ENCODE data around the gene MAP3K5.

DNA sequence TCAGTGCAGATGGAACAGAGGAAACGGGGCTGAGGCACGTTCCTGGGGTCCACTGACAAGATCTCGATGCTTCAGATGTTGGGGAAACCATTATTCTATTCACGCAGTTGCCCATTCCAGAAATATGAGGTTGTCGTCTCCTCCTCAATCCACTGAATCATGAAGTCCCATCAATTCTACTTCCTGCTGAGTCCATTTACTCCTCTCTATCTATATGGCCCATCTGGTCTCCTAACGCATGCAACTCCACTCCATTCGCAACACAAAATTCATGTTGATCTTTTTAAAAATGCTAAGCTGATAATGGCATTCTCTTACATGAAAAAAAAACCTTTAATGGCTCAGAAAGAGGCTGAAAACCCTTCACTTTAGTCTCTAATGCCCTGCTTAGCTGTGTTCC is 37.5 kb downstream of the MAP3K5 start:
- no peak for TF ChIP-seq SP1 (IDR thresholded peaks at IDR 0.05; ENCODE audit: low read depth, low read length)
- no peak for TF ChIP-seq TBP (IDR thresholded peaks at IDR 0.05; ENCODE audit: low read depth, low read length)
- TF ChIP-seq, protein P1, sequence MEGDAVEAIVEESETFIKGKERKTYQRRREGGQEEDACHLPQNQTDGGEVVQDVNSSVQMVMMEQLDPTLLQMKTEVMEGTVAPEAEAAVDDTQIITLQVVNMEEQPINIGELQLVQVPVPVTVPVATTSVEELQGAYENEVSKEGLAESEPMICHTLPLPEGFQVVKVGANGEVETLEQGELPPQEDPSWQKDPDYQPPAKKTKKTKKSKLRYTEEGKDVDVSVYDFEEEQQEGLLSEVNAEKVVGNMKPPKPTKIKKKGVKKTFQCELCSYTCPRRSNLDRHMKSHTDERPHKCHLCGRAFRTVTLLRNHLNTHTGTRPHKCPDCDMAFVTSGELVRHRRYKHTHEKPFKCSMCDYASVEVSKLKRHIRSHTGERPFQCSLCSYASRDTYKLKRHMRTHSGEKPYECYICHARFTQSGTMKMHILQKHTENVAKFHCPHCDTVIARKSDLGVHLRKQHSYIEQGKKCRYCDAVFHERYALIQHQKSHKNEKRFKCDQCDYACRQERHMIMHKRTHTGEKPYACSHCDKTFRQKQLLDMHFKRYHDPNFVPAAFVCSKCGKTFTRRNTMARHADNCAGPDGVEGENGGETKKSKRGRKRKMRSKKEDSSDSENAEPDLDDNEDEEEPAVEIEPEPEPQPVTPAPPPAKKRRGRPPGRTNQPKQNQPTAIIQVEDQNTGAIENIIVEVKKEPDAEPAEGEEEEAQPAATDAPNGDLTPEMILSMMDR (IDR thresholded peaks at IDR 0.05; ENCODE audit: control extremely low read depth in 1 of 3, insufficient read depth in 1 of 3, low read depth in 1 of 3, low read length in 3 of 3), result no peak
- no peak for TF ChIP-seq SUZ12 (IDR thresholded peaks at IDR 0.05; ENCODE audit: low read length)
- TF ChIP-seq, protein P2, sequence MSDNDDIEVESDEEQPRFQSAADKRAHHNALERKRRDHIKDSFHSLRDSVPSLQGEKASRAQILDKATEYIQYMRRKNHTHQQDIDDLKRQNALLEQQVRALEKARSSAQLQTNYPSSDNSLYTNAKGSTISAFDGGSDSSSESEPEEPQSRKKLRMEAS (IDR thresholded peaks at IDR 0.05), result no peak
- TF ChIP-seq JUN (IDR thresholded peaks at IDR 0.05; ENCODE audit: low read depth, low read length), result no peak
- no peak for TF ChIP-seq EZH2 (IDR thresholded peaks at IDR 0.05; ENCODE audit: low read depth, low read length, severe bottlenecking)
- no peak for TF ChIP-seq POLR2A (IDR thresholded peaks at IDR 0.05; ENCODE audit: control extremely low read depth in 1 of 2, low read depth in 2 of 2, low read length in 2 of 2)
- TF ChIP-seq, protein P3, sequence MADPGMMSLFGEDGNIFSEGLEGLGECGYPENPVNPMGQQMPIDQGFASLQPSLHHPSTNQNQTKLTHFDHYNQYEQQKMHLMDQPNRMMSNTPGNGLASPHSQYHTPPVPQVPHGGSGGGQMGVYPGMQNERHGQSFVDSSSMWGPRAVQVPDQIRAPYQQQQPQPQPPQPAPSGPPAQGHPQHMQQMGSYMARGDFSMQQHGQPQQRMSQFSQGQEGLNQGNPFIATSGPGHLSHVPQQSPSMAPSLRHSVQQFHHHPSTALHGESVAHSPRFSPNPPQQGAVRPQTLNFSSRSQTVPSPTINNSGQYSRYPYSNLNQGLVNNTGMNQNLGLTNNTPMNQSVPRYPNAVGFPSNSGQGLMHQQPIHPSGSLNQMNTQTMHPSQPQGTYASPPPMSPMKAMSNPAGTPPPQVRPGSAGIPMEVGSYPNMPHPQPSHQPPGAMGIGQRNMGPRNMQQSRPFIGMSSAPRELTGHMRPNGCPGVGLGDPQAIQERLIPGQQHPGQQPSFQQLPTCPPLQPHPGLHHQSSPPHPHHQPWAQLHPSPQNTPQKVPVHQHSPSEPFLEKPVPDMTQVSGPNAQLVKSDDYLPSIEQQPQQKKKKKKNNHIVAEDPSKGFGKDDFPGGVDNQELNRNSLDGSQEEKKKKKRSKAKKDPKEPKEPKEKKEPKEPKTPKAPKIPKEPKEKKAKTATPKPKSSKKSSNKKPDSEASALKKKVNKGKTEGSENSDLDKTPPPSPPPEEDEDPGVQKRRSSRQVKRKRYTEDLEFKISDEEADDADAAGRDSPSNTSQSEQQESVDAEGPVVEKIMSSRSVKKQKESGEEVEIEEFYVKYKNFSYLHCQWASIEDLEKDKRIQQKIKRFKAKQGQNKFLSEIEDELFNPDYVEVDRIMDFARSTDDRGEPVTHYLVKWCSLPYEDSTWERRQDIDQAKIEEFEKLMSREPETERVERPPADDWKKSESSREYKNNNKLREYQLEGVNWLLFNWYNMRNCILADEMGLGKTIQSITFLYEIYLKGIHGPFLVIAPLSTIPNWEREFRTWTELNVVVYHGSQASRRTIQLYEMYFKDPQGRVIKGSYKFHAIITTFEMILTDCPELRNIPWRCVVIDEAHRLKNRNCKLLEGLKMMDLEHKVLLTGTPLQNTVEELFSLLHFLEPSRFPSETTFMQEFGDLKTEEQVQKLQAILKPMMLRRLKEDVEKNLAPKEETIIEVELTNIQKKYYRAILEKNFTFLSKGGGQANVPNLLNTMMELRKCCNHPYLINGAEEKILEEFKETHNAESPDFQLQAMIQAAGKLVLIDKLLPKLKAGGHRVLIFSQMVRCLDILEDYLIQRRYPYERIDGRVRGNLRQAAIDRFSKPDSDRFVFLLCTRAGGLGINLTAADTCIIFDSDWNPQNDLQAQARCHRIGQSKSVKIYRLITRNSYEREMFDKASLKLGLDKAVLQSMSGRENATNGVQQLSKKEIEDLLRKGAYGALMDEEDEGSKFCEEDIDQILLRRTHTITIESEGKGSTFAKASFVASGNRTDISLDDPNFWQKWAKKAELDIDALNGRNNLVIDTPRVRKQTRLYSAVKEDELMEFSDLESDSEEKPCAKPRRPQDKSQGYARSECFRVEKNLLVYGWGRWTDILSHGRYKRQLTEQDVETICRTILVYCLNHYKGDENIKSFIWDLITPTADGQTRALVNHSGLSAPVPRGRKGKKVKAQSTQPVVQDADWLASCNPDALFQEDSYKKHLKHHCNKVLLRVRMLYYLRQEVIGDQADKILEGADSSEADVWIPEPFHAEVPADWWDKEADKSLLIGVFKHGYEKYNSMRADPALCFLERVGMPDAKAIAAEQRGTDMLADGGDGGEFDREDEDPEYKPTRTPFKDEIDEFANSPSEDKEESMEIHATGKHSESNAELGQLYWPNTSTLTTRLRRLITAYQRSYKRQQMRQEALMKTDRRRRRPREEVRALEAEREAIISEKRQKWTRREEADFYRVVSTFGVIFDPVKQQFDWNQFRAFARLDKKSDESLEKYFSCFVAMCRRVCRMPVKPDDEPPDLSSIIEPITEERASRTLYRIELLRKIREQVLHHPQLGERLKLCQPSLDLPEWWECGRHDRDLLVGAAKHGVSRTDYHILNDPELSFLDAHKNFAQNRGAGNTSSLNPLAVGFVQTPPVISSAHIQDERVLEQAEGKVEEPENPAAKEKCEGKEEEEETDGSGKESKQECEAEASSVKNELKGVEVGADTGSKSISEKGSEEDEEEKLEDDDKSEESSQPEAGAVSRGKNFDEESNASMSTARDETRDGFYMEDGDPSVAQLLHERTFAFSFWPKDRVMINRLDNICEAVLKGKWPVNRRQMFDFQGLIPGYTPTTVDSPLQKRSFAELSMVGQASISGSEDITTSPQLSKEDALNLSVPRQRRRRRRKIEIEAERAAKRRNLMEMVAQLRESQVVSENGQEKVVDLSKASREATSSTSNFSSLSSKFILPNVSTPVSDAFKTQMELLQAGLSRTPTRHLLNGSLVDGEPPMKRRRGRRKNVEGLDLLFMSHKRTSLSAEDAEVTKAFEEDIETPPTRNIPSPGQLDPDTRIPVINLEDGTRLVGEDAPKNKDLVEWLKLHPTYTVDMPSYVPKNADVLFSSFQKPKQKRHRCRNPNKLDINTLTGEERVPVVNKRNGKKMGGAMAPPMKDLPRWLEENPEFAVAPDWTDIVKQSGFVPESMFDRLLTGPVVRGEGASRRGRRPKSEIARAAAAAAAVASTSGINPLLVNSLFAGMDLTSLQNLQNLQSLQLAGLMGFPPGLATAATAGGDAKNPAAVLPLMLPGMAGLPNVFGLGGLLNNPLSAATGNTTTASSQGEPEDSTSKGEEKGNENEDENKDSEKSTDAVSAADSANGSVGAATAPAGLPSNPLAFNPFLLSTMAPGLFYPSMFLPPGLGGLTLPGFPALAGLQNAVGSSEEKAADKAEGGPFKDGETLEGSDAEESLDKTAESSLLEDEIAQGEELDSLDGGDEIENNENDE (IDR thresholded peaks at IDR 0.05; ENCODE audit: insufficient replicate concordance, low read length), result no peak
- TF ChIP-seq TCF12 (IDR thresholded peaks at IDR 0.05; ENCODE audit: low read depth, low read length), result no peak
- no peak for TF ChIP-seq BRCA1 (IDR thresholded peaks at IDR 0.05; ENCODE audit: low read depth, low read length)
- no peak for TF ChIP-seq CTBP2 (IDR thresholded peaks at IDR 0.05; ENCODE audit: borderline replicate concordance, insufficient read depth, insufficient read length, low read length)
- no peak for TF ChIP-seq CBX5 (IDR thresholded peaks at IDR 0.05; ENCODE audit: low read depth, low read length)

Data from H1 (cell line).